ENCODE data around the gene SORCS3. TPM values are rescaled to one million over a fixed set of nuclear protein-coding genes. Genes with fewer than 3 reads are reported as not detected.

The SORCS3 gene
- total RNA-seq, 4 donors from 2014 or later: 0.12 to 0.32 (median 0.15) TPM; not detected in 1

GRCh38 chr10:105292236-105292635 is 651.1 kb downstream of the SORCS3 start:
- intact Hi-C loops (cut with DNase I; ENCODE audit: low total_unique reads): no loop called here
- DNase-seq (ENCODE audit: low spot score in 2 of 2): no peak
- no peak for TF ChIP-seq CTCF (IDR thresholded peaks at IDR 0.05)
- no peak for TF ChIP-seq POLR2A (IDR thresholded peaks at IDR 0.05)
- no peak overlapping the region for H3K4me3 ChIP-seq (ENCODE audit: low read depth, poor library complexity, severe bottlenecking)
- 80% methylated on average over 3 of the region's 3 CpGs for WGBS, 2 donors

Data from lower leg skin (tissue), 4 donors.